H1 (cell line): ENCODE data around the gene GLRA1. TPM values are rescaled to one million over a fixed set of nuclear protein-coding genes. Genes with fewer than 3 reads are reported as not detected.

Source experiments
- CTCF ChIA-PET: fragments of 300-600 bp; sonication (Branson Sonifier 250); formaldehyde crosslinking; loops from one replicate; lab custom pipeline; 2021; ENCODE audit not compliant: partially characterized antibody; lab: Charles Lee
- POLR2A ChIA-PET: fragments of 300-600 bp; sonication (Branson Sonifier 250); formaldehyde crosslinking; loops from one replicate; lab custom pipeline; 2021; ENCODE audit warnings: inconsistent platforms; ENCODE audit not compliant: partially characterized antibody; lab: Charles Lee
- DNase-seq, 2 experiments: peaks; one replicate each; pipeline versions ENCODE4 v3.0.0 to v3.0.0-alpha.2; 2010 to 2022; ENCODE audit warnings: low spot score in 2 of 2, low read depth in 1 of 2, mixed read lengths in 1 of 2
- FAIRE-seq: peaks from 2 replicates; lab custom pipeline; 2011; peaks lifted over from hg19 to GRCh38; lab: Jason Lieb, UNC
- H2AFZ ChIP-seq: 2 replicates; pipeline ENCODE4 v1.8.1; 2012; ENCODE audit warnings: low read length, inconsistent platforms
- H2AK5ac ChIP-seq: 2 replicates; pipeline ENCODE4 v1.6.1; 2013; ENCODE audit warnings: low read depth, low read length
- H2BK120ac ChIP-seq: replicated peaks from 2 replicates; pipeline ENCODE3; 2013; ENCODE audit warnings: low read depth, low read length, inconsistent platforms
- H2BK12ac ChIP-seq: 2 replicates; pipeline ENCODE4 v1.6.1; 2013; ENCODE audit warnings: low read depth, low read length
- H2BK15ac ChIP-seq: 2 replicates; pipeline ENCODE4 v1.6.1; 2013; ENCODE audit warnings: low read length
- H2BK20ac ChIP-seq: 2 replicates; pipeline ENCODE4 v1.6.1; 2013; ENCODE audit warnings: low read length
- H2BK5ac ChIP-seq: 2 replicates; pipeline ENCODE4 v1.6.1; 2013; ENCODE audit warnings: low read depth, low read length
- H3K14ac ChIP-seq: 2 replicates; pipeline ENCODE4 v1.6.1; 2013; ENCODE audit warnings: inconsistent platforms; ENCODE audit not compliant: insufficient read length
- H3K18ac ChIP-seq: 2 replicates; pipeline ENCODE4 v1.6.1; 2013; ENCODE audit warnings: low read length; ENCODE audit errors: extremely low read depth
- H3K23ac ChIP-seq: 2 replicates; pipeline ENCODE4 v1.6.1; 2013; ENCODE audit warnings: inconsistent platforms; ENCODE audit not compliant: insufficient read length
- H3K23me2 ChIP-seq: 2 replicates; pipeline ENCODE4 v1.6.1; 2013; ENCODE audit warnings: low read depth, low read length
- H3K27ac ChIP-seq: 2 replicates; pipeline ENCODE4 v1.6.1; 2011; ENCODE audit warnings: low read depth, low read length, inconsistent platforms
- H3K27me3 ChIP-seq, 4 experiments: replicated peaks in 1 of 4; 1 replicate in 1 of 4; 2 replicates in 3 of 4; pipeline versions ENCODE4 v1.6.1 to v1.8.1; 2011 to 2013; ENCODE audit warnings: low read length in 3 of 4, mild to moderate bottlenecking in 3 of 4, inconsistent platforms in 2 of 4, mixed read lengths in 2 of 4, moderate library complexity in 1 of 4; ENCODE audit not compliant: control insufficient read depth in 3 of 4, insufficient read depth in 3 of 4; ENCODE audit errors: extremely low read depth in 1 of 4
- H3K36me3 ChIP-seq, 4 experiments: 2 replicates each; pipeline versions ENCODE4 v1.6.1 to v1.8.1; 2011 to 2013; ENCODE audit warnings: mild to moderate bottlenecking in 4 of 4, low read length in 3 of 4, moderate library complexity in 2 of 4, control low read depth in 1 of 4, inconsistent platforms in 1 of 4; ENCODE audit not compliant: insufficient read depth in 4 of 4, control insufficient read depth in 2 of 4
- H3K4ac ChIP-seq: replicated peaks from 2 replicates; pipeline ENCODE3; 2013; ENCODE audit warnings: low read length, low read depth, mixed read lengths, inconsistent platforms; ENCODE audit not compliant: insufficient read length
- H3K4me1 ChIP-seq, 4 experiments: replicated peaks in 1 of 4; 1 replicate in 1 of 4; 2 replicates in 3 of 4; pipeline versions ENCODE4 v1.6.1 to v1.8.1; 2011 to 2013; ENCODE audit warnings: low read length in 3 of 4, inconsistent platforms in 2 of 4, mixed read lengths in 1 of 4; ENCODE audit not compliant: insufficient read depth in 4 of 4, control insufficient read depth in 3 of 4
- H3K4me2 ChIP-seq, 2 experiments: 2 replicates each; pipeline versions ENCODE4 v1.6.1 to v1.8.1; 2011 to 2013; ENCODE audit warnings: low read depth in 2 of 2, low read length in 2 of 2, control low read depth in 1 of 2, inconsistent platforms in 1 of 2, mild to moderate bottlenecking in 1 of 2; ENCODE audit not compliant: insufficient read depth in 1 of 2
- H3K4me3 ChIP-seq, 4 experiments: fragments of 200-600, 300-600 bp in 1 of 4; sonication (generic), shearing (Covaris generic), sonication (Bioruptor Twin) in 1 of 4; 2 replicates each; pipeline versions ENCODE4 v1.5.1 to v1.8.1; 2011 to 2016; ENCODE audit warnings: low read length in 4 of 4, low read depth in 3 of 4, control low read depth in 2 of 4, inconsistent platforms in 2 of 4, mild to moderate bottlenecking in 2 of 4, mixed read lengths in 1 of 4, moderate library complexity in 1 of 4; ENCODE audit not compliant: insufficient read depth in 2 of 4; ENCODE audit errors: extremely low read depth in 1 of 4
- H3K56ac ChIP-seq: replicated peaks from 2 replicates; pipeline ENCODE3; 2013; ENCODE audit warnings: low read depth, mild to moderate bottlenecking, mixed read lengths, low read length, inconsistent platforms; ENCODE audit not compliant: insufficient read length
- H3K79me1 ChIP-seq: 2 replicates; pipeline ENCODE4 v1.6.1; 2013; ENCODE audit warnings: low read depth, low read length, control low read depth
- H3K79me2 ChIP-seq, 2 experiments: 2 replicates each; pipeline versions ENCODE4 v1.6.1 to v1.8.1; 2012 to 2013; ENCODE audit warnings: low read length in 2 of 2, mild to moderate bottlenecking in 2 of 2, inconsistent platforms in 1 of 2; ENCODE audit not compliant: insufficient read depth in 2 of 2, control insufficient read depth in 1 of 2
- H3K9ac ChIP-seq, 4 experiments: replicated peaks in 1 of 4; 1 replicate in 1 of 4; 2 replicates in 3 of 4; pipeline versions ENCODE4 v1.6.1 to v1.8.1; 2011 to 2013; ENCODE audit warnings: low read depth in 3 of 4, low read length in 3 of 4, control low read depth in 2 of 4, mild to moderate bottlenecking in 2 of 4, moderate library complexity in 2 of 4, inconsistent platforms in 1 of 4; ENCODE audit errors: extremely low read depth in 1 of 4
- H3K9me3 ChIP-seq, 2 experiments: 2 replicates each; pipeline versions ENCODE4 v1.6.1 to v1.8.1; 2012 to 2013; ENCODE audit warnings: mild to moderate bottlenecking in 2 of 2, moderate library complexity in 2 of 2, control low read depth in 1 of 2, inconsistent platforms in 1 of 2, low read depth in 1 of 2, low read length in 1 of 2, mixed read lengths in 1 of 2; ENCODE audit not compliant: insufficient read depth in 2 of 2
- H4K20me1 ChIP-seq, 2 experiments: replicated peaks in 1 of 2; 2 replicates each; pipeline versions ENCODE3 to v1.8.1; 2011 to 2013; ENCODE audit warnings: inconsistent platforms in 2 of 2, low read length in 2 of 2, mild to moderate bottlenecking in 1 of 2; ENCODE audit not compliant: insufficient read depth in 2 of 2, control insufficient read depth in 1 of 2
- H4K5ac ChIP-seq: 2 replicates; pipeline ENCODE4 v1.6.1; 2013; ENCODE audit warnings: low read length, low read depth, mixed read lengths, inconsistent platforms; ENCODE audit not compliant: insufficient read length
- H4K8ac ChIP-seq: 2 replicates; pipeline ENCODE4 v1.8.0; 2013; ENCODE audit warnings: mild to moderate bottlenecking, moderate library complexity, low read length, inconsistent platforms; ENCODE audit not compliant: insufficient read depth; ENCODE audit errors: extremely low read depth
- H4K91ac ChIP-seq: replicated peaks from 2 replicates; pipeline ENCODE3; 2013; ENCODE audit warnings: low read length, mixed read lengths, inconsistent platforms; ENCODE audit not compliant: insufficient read length
- BCL11A ChIP-seq, 2 experiments: IDR thresholded peaks; one replicate each; pipeline ENCODE4 v1.6.1; 2011; ENCODE audit warnings: low read depth in 2 of 2, low read length in 2 of 2, mild to moderate bottlenecking in 2 of 2
- CHD2 ChIP-seq: IDR thresholded peaks from 2 replicates; pipeline ENCODE4 v1.6.1; 2012; ENCODE audit warnings: low read length, improper control_type of control experiment
- EP300 ChIP-seq, 2 experiments: IDR thresholded peaks; 1 replicate in 1 of 2; 2 replicates in 1 of 2; pipeline ENCODE4 v1.6.1; 2011 to 2012; ENCODE audit warnings: low read depth in 2 of 2, low read length in 2 of 2, mild to moderate bottlenecking in 2 of 2, borderline replicate concordance in 1 of 2, inconsistent platforms in 1 of 2, moderate library complexity in 1 of 2
- GABPA ChIP-seq: IDR thresholded peaks from 2 replicates; pipeline ENCODE4 v1.6.1; 2011; ENCODE audit warnings: mild to moderate bottlenecking, low read length, moderate library complexity, borderline replicate concordance; ENCODE audit not compliant: insufficient read depth
- POLR2AphosphoS5 ChIP-seq: IDR thresholded peaks from 2 replicates; pipeline ENCODE4 v1.6.1; 2011; ENCODE audit warnings: low read depth, low read length
- RNF2 ChIP-seq: fragments of 200-900, 300-1000 bp; sonication (generic); IDR thresholded peaks from 2 replicates; pipeline ENCODE4 v1.7.1; 2016; ENCODE audit warnings: borderline replicate concordance, low read depth, mild to moderate bottlenecking, antibody characterized with exemption, low read length; ENCODE audit not compliant: poor library complexity, severe bottlenecking; ENCODE audit errors: missing control alignments
- SAP30 ChIP-seq: fragments of 300-600 bp; sonication (generic); IDR thresholded peaks from 2 replicates; pipeline ENCODE4 v1.7.1; 2012; ENCODE audit warnings: low read length, moderate library complexity, mild to moderate bottlenecking, inconsistent platforms; ENCODE audit not compliant: insufficient read depth, insufficient replicate concordance
- SIRT6 ChIP-seq: IDR thresholded peaks from one replicate; pipeline ENCODE4 v1.7.1; 2012; ENCODE audit warnings: low read length, inconsistent platforms
- TCF12 ChIP-seq: IDR thresholded peaks from 2 replicates; pipeline ENCODE4 v1.6.1; 2011; ENCODE audit warnings: low read depth, mild to moderate bottlenecking, low read length
- YY1 ChIP-seq: IDR thresholded peaks from 2 replicates; pipeline ENCODE4 v1.6.1; 2011; ENCODE audit warnings: low read depth, mild to moderate bottlenecking, low read length
- WGBS, 2 experiments: shearing (Covaris generic) in 1 of 2; methylation state at CpG; one replicate each; pipeline versions ENCODE4 v1.1.6 to v1.1.7; 2013 to 2015; ENCODE audit warnings: low lambda C conversion rate in 2 of 2, mixed read lengths in 2 of 2, inconsistent platforms in 1 of 2, low coverage in 1 of 2, missing lambda C conversion rate in 1 of 2; ENCODE audit not compliant: insufficient replicate concordance in 2 of 2, insufficient coverage in 1 of 2, insufficient read length in 1 of 2; ENCODE audit errors: extremely low coverage in 1 of 2, missing lambda C conversion rate in 1 of 2; 5-methylcytosine and 5-hydroxymethylcytosine counted together
- polyA plus RNA-seq, 7 experiments: library from polyadenylated mRNA; depleted of rRNA in 3 of 7; stranded (reverse) in 5 of 7; unstranded in 2 of 7; fragments of >200 nt in 5 of 7; fragments of 200-250 nt in 2 of 7; gene quantifications; 1 replicate in 5 of 7; 2 replicates in 1 of 7; 4 replicates in 1 of 7; pipeline versions ENCODE4 v1.2.1 to v1.2.3, GENCODE V29; 2011 to 2013; ENCODE audit warnings: missing spikeins in 2 of 7, mixed read lengths in 2 of 7
- total RNA-seq: library from RNA; stranded (reverse); fragmentation: NEBNext Ultra II Directional; extraction: Animal tissue kit (Norgen Biotek cat#: 25700); gene quantifications from 2 replicates; pipeline ENCODE4 v1.2.1, GENCODE V29; 2021

Gene GLRA1
- total and polyA plus RNA-seq, 2 of the 8 experiments (the other 6 are each of a cell fraction or from before 2014, with no cell fraction given) = not detected

DNA sequence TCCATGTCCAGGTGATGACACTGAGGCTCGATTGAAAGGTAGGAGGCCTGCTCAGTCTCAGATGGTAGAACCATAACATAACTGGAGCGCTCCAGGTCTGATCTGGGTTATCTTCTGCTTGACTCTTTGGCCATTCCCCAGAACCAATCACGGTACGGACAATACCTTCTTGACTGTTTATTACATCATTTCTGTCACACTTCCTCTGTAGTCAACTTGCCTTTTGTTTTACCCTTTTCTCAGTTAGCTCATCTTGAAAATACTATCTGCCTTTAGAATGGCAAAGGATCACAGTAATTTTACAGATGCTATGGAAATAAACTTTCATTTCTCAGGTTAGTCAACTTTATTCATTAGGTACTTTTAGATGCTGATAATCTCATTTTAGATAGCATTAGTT, 22.4 kb downstream of the GLRA1 start:
- no peak for FAIRE-seq
- H2BK20ac ChIP-seq = no peak overlapping the region
- no peak overlapping the region for H4K5ac ChIP-seq
- no peaks in the 10 kb centered on the region for H3K36me3 ChIP-seq
- H3K4me3 ChIP-seq = no peak overlapping the region
- H3K9ac ChIP-seq = no peak overlapping the region
- 79% methylated on average over 4 of the region's 4 CpGs; no CpG with 5 or more reads in 1 of the 2 experiments for WGBS, 2 experiments
- H3K27ac ChIP-seq = no peak overlapping the region
- H3K9me3 ChIP-seq = no peaks in the 10 kb centered on the region
- no peak overlapping the region for H3K4me2 ChIP-seq
- H2AK5ac ChIP-seq = no peak overlapping the region
- H3K56ac ChIP-seq = no peak overlapping the region
- H2BK120ac ChIP-seq = no peak overlapping the region
- no peak overlapping the region for H3K23ac ChIP-seq
- POLR2A ChIA-PET = no interaction called here
- peaks cover 0 to 7% of the 10 kb centered on the region in 2 experiments for H4K20me1 ChIP-seq
- no peak overlapping the region for H4K8ac ChIP-seq
- no peak overlapping the region for H4K91ac ChIP-seq
- H3K23me2 ChIP-seq = no peaks in the 10 kb centered on the region; the same call in 1 of the 2 replicates
- no peak overlapping the region for H3K14ac ChIP-seq
- H2BK12ac ChIP-seq = no peak overlapping the region
- no peak for DNase-seq
- no peak overlapping the region for H2AFZ ChIP-seq
- H3K79me2 ChIP-seq = no peaks in the 10 kb centered on the region
- H3K4me1 ChIP-seq = peaks cover 0 to 11% (median 3%) of the 10 kb centered on the region in 4 experiments; a peak in 4 of 7 replicates
- H3K18ac ChIP-seq = no peak overlapping the region
- H3K4ac ChIP-seq = no peak overlapping the region
- no peak overlapping the region for H2BK15ac ChIP-seq
- H3K79me1 ChIP-seq = no peaks in the 10 kb centered on the region
- no peak overlapping the region for H2BK5ac ChIP-seq
- CTCF ChIA-PET = interaction anchor here (1.2 to 2.7 kb wide), 3 partner anchors 20 to 447 kb away, joined by 3 to 9 read pairs (median 6); no protein-coding TSS in a partner anchor
- H3K27me3 ChIP-seq = peaks cover 57 to 88% (median 79%) of the 10 kb centered on the region in 4 experiments
- TF ChIP-seq BCL11A (IDR thresholded peaks at IDR 0.05; ENCODE audit: low read depth in 2 of 2, low read length in 2 of 2) (no peak), EP300 (IDR thresholded peaks at IDR 0.05; ENCODE audit: borderline replicate concordance in 1 of 2, low read depth in 2 of 2, low read length in 2 of 2) (no peak), YY1 (no peak), RNF2 (no peak), CHD2 (no peak), GABPA (no peak), SIRT6 (no peak), POLR2AphosphoS5 (no peak), TCF12 (no peak), SAP30 (no peak)
